Neural cell (in vitro differentiated cells): ENCODE data around the gene CXCL3. TPM values are rescaled to one million over a fixed set of nuclear protein-coding genes. Genes with fewer than 3 reads are reported as not detected.

Experiments
- H2AFZ ChIP-seq: fragments of 200-600, 300-800 bp; sonication (generic), shearing (Covaris generic); 2 replicates; pipeline ENCODE4 v1.6.0; 2014; ENCODE audit warnings: low read depth, mild to moderate bottlenecking, antibody characterized with exemption, low read length, moderate library complexity
- H3F3A ChIP-seq: fragments of 200-600 bp; shearing (Covaris generic); 2 replicates; pipeline ENCODE4 v1.6.1; 2016; ENCODE audit warnings: mild to moderate bottlenecking, moderate library complexity, mixed read lengths, antibody characterized with exemption, low read length; ENCODE audit not compliant: insufficient read depth, poor library complexity, severe bottlenecking
- H3K27ac ChIP-seq: fragments of 200-600, 300-800 bp; sonication (generic), shearing (Covaris generic); 2 replicates; pipeline ENCODE4 v1.5.1; 2014; ENCODE audit warnings: mild to moderate bottlenecking, low read length, moderate library complexity
- H3K27me3 ChIP-seq: fragments of 300-800, 200-600 bp; sonication (generic), shearing (Covaris generic); 2 replicates; pipeline ENCODE4 v1.6.0; 2014; ENCODE audit warnings: mild to moderate bottlenecking, low read depth, low read length, moderate library complexity; ENCODE audit not compliant: insufficient read depth
- H3K36me3 ChIP-seq: fragments of 300-800, 200-600 bp; sonication (generic), shearing (Covaris generic); 2 replicates; pipeline ENCODE4 v1.5.1; 2014; ENCODE audit warnings: mild to moderate bottlenecking, antibody characterized with exemption, low read length, moderate library complexity; ENCODE audit not compliant: insufficient read depth
- H3K4me2 ChIP-seq: fragments of 300-800, 200-600 bp; sonication (generic), shearing (Covaris generic); 2 replicates; pipeline ENCODE4 v1.6.0; 2014; ENCODE audit warnings: mild to moderate bottlenecking, low read length
- H3K4me3 ChIP-seq: fragments of 300-800, 200-600 bp; sonication (generic), shearing (Covaris generic); 2 replicates; pipeline ENCODE4 v1.5.1; 2014; ENCODE audit warnings: mild to moderate bottlenecking, low read length, moderate library complexity
- H3K79me2 ChIP-seq: fragments of 200-600 bp; shearing (Covaris generic); replicated peaks from 2 replicates; pipeline ENCODE4 v1.6.0; 2014; ENCODE audit warnings: mild to moderate bottlenecking, low read length, moderate library complexity; ENCODE audit not compliant: insufficient read depth
- H3K9ac ChIP-seq: fragments of 300-800, 200-600 bp; sonication (generic), shearing (Covaris generic); 2 replicates; pipeline ENCODE4 v1.6.1; 2016; ENCODE audit warnings: mild to moderate bottlenecking, low read length, mixed read lengths
- H3K9me2 ChIP-seq: fragments of 200-600 bp; shearing (Covaris generic); 2 replicates; pipeline ENCODE4 v1.6.1; 2016; ENCODE audit warnings: mild to moderate bottlenecking, low read length, mixed read lengths; ENCODE audit not compliant: insufficient read depth
- H3K9me3 ChIP-seq: fragments of 200-600, 300-800 bp; sonication (generic), shearing (Covaris generic); 2 replicates; pipeline ENCODE4 v1.6.1; 2016; ENCODE audit warnings: mild to moderate bottlenecking, mixed run types, low read length, moderate library complexity, mixed read lengths
- H4K20me1 ChIP-seq: fragments of 200-600 bp; shearing (Covaris generic); 2 replicates; pipeline ENCODE4 v1.6.1; 2016; ENCODE audit warnings: mild to moderate bottlenecking, mixed run types; ENCODE audit not compliant: insufficient read depth
- CTCF ChIP-seq: fragments of 450-650 bp; IDR thresholded peaks from 2 replicates; pipeline ENCODE4 v1.5.1; 2014; ENCODE audit warnings: antibody characterized with exemption, mild to moderate bottlenecking, moderate library complexity; ENCODE audit not compliant: poor library complexity, severe bottlenecking
- EP300 ChIP-seq: fragments of 450-650 bp; conservative IDR thresholded peaks from 2 replicates; pipeline ENCODE4 v1.6.1; 2014; ENCODE audit warnings: antibody characterized with exemption, mild to moderate bottlenecking, moderate library complexity; ENCODE audit not compliant: poor library complexity, severe bottlenecking
- EZH2 ChIP-seq: fragments of 200-600, 300-800 bp; shearing (Covaris generic), sonication (generic); IDR thresholded peaks from 2 replicates; pipeline ENCODE4 v1.6.1; 2014; ENCODE audit warnings: antibody characterized with exemption, low read length, borderline replicate concordance, mild to moderate bottlenecking; ENCODE audit not compliant: insufficient read depth, poor library complexity, severe bottlenecking
- MXI1 ChIP-seq: fragments of 450-650 bp; conservative IDR thresholded peaks from 2 replicates; pipeline ENCODE4 v1.6.1; 2014; ENCODE audit warnings: antibody characterized with exemption, mild to moderate bottlenecking; ENCODE audit not compliant: poor library complexity, severe bottlenecking
- POLR2AphosphoS5 ChIP-seq: IDR thresholded peaks from 2 replicates; pipeline ENCODE4 v1.6.1; 2012
- RAD21 ChIP-seq: fragments of 450-650 bp; conservative IDR thresholded peaks from 2 replicates; pipeline ENCODE4 v1.6.1; 2014; ENCODE audit warnings: antibody characterized with exemption, mild to moderate bottlenecking, moderate library complexity
- REST ChIP-seq: IDR thresholded peaks from 2 replicates; pipeline ENCODE4 v1.6.1; 2012; ENCODE audit warnings: borderline replicate concordance
- SMC3 ChIP-seq: fragments of 450-650 bp; conservative IDR thresholded peaks from 2 replicates; pipeline ENCODE4 v1.6.1; 2014; ENCODE audit warnings: antibody characterized with exemption, mild to moderate bottlenecking, moderate library complexity; ENCODE audit not compliant: poor library complexity
- TAF1 ChIP-seq: IDR thresholded peaks from 2 replicates; pipeline ENCODE4 v1.6.1; 2012; ENCODE audit warnings: low read depth
- polyA plus RNA-seq: library from polyadenylated mRNA; depleted of rRNA; stranded (reverse); fragments of >200 nt; gene quantifications from 2 replicates; pipeline ENCODE4 v1.2.3, GENCODE V29; 2014

Gene CXCL3
- polyA plus RNA-seq, 1 donor from 2014 or later = not detected

GRCh38 chr4:74066232-74066631 lies 27.7 kb upstream of the CXCL3 start:
- Histone ChIP-seq H3K36me3 (no peaks in the 10 kb centered on the region), H3K79me2 (no peaks in the 10 kb centered on the region), H3K27me3 (no peaks in the 10 kb centered on the region), H3K4me2 (no peak overlapping the region), H2AFZ (no peak overlapping the region), H3K27ac (no peak overlapping the region), H3K9me3 (no peaks in the 10 kb centered on the region), H3K9me2 (no peaks in the 10 kb centered on the region), H4K20me1 (no peaks in the 10 kb centered on the region), H3F3A (no peaks in the 10 kb centered on the region), H3K4me3 (no peak overlapping the region), H3K9ac (no peak overlapping the region)
- no peak for TF ChIP-seq MXI1
- TF ChIP-seq EZH2 = no peak
- no peak for TF ChIP-seq TAF1
- no peak for TF ChIP-seq RAD21
- TF ChIP-seq POLR2AphosphoS5 = no peak
- TF ChIP-seq SMC3 = no peak
- no peak for TF ChIP-seq EP300
- no peak for TF ChIP-seq CTCF
- TF ChIP-seq REST = no peak

- Histone ChIP-seq H3K79me2 (no peaks in the 10 kb centered on the region), H3K4me2 (no peak overlapping the region), H3F3A (no peaks in the 10 kb centered on the region), H3K9me2 (no peaks in the 10 kb centered on the region), H2AFZ (no peak overlapping the region), H3K27ac (no peak overlapping the region), H3K36me3 (no peaks in the 10 kb centered on the region), H3K27me3 (no peaks in the 10 kb centered on the region), H3K4me3 (no peak overlapping the region), H3K9me3 (no peaks in the 10 kb centered on the region), H4K20me1 (no peaks in the 10 kb centered on the region), H3K9ac (no peak overlapping the region)
- TF ChIP-seq POLR2AphosphoS5 (no peak), EP300 (no peak), MXI1 (no peak), SMC3 (no peak), CTCF (no peak), EZH2 (no peak), REST (no peak), RAD21 (no peak), TAF1 (no peak)
These were observed 26.7 kb upstream of the CXCL3 start for GRCh38 chr4:74065115-74065642.
